Activated T-cell treated with anti-CD3 and anti-CD28 coated beads, Interleukin-2, amount 50 U/mL, for 72 hours (primary cell): ENCODE data around the gene C1QTNF6. TPM values are rescaled to one million over a fixed set of nuclear protein-coding genes. Genes with fewer than 3 reads are reported as not detected.
"Not testable (repeated sequence)": the region's sequence is repeated elsewhere in the genome, so short reads cannot be mapped to it uniquely, and the experiment has no call there.

Experiments
- ATAC-seq, 2 donors: fragments of 150-1000 bp; cut with Tn5 transposase; replicated peaks in 1 of 2; 2 replicates each; pipeline ENCODE4 v1.10.0; 2021; ENCODE audit warnings: moderate library complexity in 2 of 2, mild to moderate bottlenecking in 1 of 2
- DNase-seq, 2 donors: peaks; one replicate each; pipeline ENCODE4 v3.0.0; 2021 to 2022; ENCODE audit warnings: mixed read lengths in 1 of 2
- H3K27ac Mint-ChIP-seq: one replicate; pipeline ENCODE4 v1.8.0; 2022; ENCODE audit warnings: mild to moderate bottlenecking, moderate library complexity, mixed read lengths
- H3K27me3 Mint-ChIP-seq: one replicate; pipeline ENCODE4 v1.8.0; 2022; ENCODE audit warnings: low read depth, mixed read lengths
- H3K36me3 Mint-ChIP-seq, 2 donors: one replicate each; pipeline ENCODE4 v1.8.0; 2022; ENCODE audit warnings: mixed read lengths in 2 of 2, mild to moderate bottlenecking in 1 of 2; ENCODE audit not compliant: insufficient read depth in 2 of 2
- H3K4me1 Mint-ChIP-seq: one replicate; pipeline ENCODE4 v1.8.0; 2022; ENCODE audit warnings: low read depth, mixed read lengths
- H3K4me3 Mint-ChIP-seq, 2 donors: one replicate each; pipeline ENCODE4 v1.8.0; 2022; ENCODE audit warnings: mild to moderate bottlenecking in 2 of 2, mixed read lengths in 2 of 2, moderate library complexity in 2 of 2
- H3K9me3 Mint-ChIP-seq, 2 donors: one replicate each; pipeline ENCODE4 v1.8.0; 2022; ENCODE audit warnings: mixed read lengths in 2 of 2
- total RNA-seq, 2 donors: library from RNA; stranded (reverse); gene quantifications; one replicate each; pipeline ENCODE4 v1.2.3, GENCODE V29; 2022

C1QTNF6 gene
- 10 to 100 TPM; 22.7 to 30.0 TPM for total RNA-seq

DNA sequence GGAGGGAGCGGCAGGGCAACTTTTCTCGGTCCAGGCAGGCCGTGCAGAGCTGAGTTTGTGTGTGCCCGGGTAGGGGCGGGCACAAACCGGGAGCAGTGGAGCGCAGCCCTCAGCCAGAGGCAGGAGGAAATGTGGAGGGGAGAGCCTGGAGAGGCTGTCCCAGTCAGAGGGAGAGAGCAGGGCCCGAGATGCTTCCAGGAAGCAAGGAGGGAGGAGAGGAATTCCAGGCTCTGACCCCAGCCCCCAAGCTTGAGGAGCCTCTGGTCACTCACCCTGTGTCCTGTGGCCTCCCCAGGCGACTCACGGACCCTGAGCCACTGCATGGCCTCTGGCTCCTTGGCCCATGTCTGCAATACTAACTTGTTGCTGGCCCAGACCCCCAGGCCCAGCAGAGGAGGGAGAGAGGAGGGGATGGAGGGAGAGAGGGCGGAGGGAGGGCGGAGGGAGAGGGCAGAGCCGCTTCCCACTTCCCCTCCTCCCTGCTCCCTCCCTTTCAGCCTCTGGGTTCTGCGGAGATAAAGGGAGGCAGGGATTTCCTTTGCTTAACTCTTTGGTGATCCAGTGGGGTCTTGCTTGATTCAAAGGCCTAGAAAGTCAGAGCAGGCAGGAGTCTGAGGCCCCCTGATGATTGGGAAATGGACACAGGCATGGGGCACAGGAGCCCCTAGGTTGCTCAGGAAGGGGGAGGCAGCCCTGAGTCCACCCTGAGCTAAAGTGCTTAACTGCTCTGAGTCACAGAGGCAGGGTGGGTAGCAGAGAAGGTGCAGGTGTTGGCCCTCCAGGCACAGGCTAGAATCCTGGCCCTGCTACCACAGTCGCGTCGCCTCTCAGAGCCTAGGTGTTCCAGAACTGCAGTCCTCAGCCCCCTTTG, at the start of gene C1QTNF6:
TSS of gene C1QTNF6 (minus strand) at position 357 of the 871 bp plus-strand sequence. CDS start at position 323, 34 bp downstream.
- peak within 1 kb of the TSS in 1 of 2 donors; percentile 22 for H3K4me3 Mint-ChIP-seq
- H3K4me1 Mint-ChIP-seq: peaks cover 50% of the 10 kb centered on the region
- ATAC-seq (no peak), DNase-seq (no peak)
- H3K36me3 Mint-ChIP-seq: peaks cover 2 to 8% of the 10 kb centered on the region in 2 donors
- peak within 1 kb of the TSS; percentile 70 for H3K27ac Mint-ChIP-seq
- H3K9me3 Mint-ChIP-seq: no peaks in the 10 kb centered on the region
- H3K27me3 Mint-ChIP-seq: no peaks in the 10 kb centered on the region

- no peak for DNase-seq
- H3K27ac Mint-ChIP-seq: peak overlapping the region; percentile 76
- no peak for ATAC-seq
These were observed 48.0 kb upstream of the C1QTNF6 start for GRCh38 chr22:37235897-37236607.

GRCh38 chr22:37234736-37235711, 47.0 kb upstream of the C1QTNF6 start:
- H3K4me1 Mint-ChIP-seq: peaks cover 100% of the 10 kb centered on the region
- H3K36me3 Mint-ChIP-seq: peaks cover 23 to 43% of the 10 kb centered on the region in 2 donors
- DNase-seq: no peak
- H3K9me3 Mint-ChIP-seq: no peaks in the 10 kb centered on the region
- H3K27me3 Mint-ChIP-seq: no peaks in the 10 kb centered on the region
- peak overlapping the region; percentile 64 to 98 for H3K4me3 Mint-ChIP-seq
- ATAC-seq: no peak
- peak overlapping the region; percentile 76 for H3K27ac Mint-ChIP-seq

More at GRCh38 chr22:37235897-37236607, 48.0 kb upstream of the C1QTNF6 start:
- peak overlapping the region; percentile 64 to 98 for H3K4me3 Mint-ChIP-seq
- H3K4me1 Mint-ChIP-seq: peaks cover 100% of the 10 kb centered on the region
- H3K36me3 Mint-ChIP-seq: peaks cover 27 to 51% of the 10 kb centered on the region in 2 donors
- no peaks in the 10 kb centered on the region for H3K9me3 Mint-ChIP-seq
- no peaks in the 10 kb centered on the region for H3K27me3 Mint-ChIP-seq

DNA sequence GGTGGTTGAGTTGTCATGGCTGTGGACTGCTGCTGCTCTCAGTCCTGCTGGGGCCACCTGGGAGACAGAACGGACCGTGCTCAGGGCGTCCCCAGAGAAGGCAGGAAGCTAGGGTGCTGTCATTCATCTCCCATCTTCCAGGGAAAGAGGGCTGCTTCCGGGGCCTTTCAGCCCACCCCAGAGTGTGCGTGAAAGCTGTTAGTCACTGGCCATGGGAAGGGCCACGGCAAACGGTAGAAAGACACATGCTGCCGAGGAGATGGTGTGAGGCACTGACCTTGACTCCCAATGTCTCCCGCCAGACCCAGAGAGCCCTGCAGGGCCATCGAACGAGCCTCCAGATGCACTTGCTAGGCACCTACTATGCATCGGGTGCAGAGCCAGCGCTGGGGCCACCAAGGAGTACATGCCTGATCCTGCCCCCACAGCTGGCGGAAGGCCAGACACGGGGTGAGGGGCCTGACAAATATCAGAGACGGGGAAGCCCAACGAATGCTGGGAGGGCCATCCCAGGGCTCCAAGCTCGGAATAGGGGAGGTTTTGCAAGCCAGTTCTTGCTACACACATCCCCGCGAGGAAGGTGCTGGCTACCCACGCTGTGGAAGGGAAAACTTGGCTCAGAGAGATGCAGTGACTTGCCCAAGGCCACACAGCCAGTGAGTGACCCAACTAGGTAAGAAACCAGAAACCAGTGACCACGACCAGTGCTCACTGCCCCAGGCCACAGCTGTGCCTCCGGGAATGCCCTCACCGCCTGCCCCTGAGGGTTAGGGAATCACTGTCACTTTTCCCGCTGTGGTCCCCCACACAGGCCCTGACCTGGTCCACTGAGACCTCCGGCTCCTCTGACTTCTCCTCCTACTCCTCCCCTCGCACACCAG, 45.9 kb upstream of the C1QTNF6 start:
- Mint-ChIP-seq H3K27ac (peak overlapping the region; percentile 76), H3K4me3 (peak overlapping the region; percentile 64 to 98), H3K36me3 (peaks cover 25 to 47% of the 10 kb centered on the region in 2 donors), H3K9me3 (no peaks in the 10 kb centered on the region), H3K27me3 (no peaks in the 10 kb centered on the region), H3K4me1 (peaks cover 100% of the 10 kb centered on the region)
- no peak for ATAC-seq
- peak in 1 of 2 donors; percentile 13 for DNase-seq

GRCh38 chr22:37233371-37233750, 45.3 kb upstream of the C1QTNF6 start:
- Mint-ChIP-seq H3K36me3 (peaks cover 25 to 44% of the 10 kb centered on the region in 2 donors), H3K4me1 (peaks cover 100% of the 10 kb centered on the region), H3K4me3 (peak overlapping the region; percentile 64 to 98), H3K27ac (peak overlapping the region; percentile 71)
- H3K9me3 Mint-ChIP-seq, DNase-seq, ATAC-seq, H3K27me3 Mint-ChIP-seq: not testable (repeated sequence)

- H3K27me3 Mint-ChIP-seq: no peaks in the 10 kb centered on the region
- peaks cover 22 to 40% of the 10 kb centered on the region in 2 donors for H3K36me3 Mint-ChIP-seq
- ATAC-seq (no peak), DNase-seq (no peak)
- H3K4me1 Mint-ChIP-seq: peaks cover 98% of the 10 kb centered on the region
- H3K4me3 Mint-ChIP-seq: peak overlapping the region; percentile 75 to 77
- no peaks in the 10 kb centered on the region for H3K9me3 Mint-ChIP-seq
- peak overlapping the region; percentile 90 for H3K27ac Mint-ChIP-seq
These were observed 44.3 kb upstream of the C1QTNF6 start for GRCh38 chr22:37232140-37232998.

DNA sequence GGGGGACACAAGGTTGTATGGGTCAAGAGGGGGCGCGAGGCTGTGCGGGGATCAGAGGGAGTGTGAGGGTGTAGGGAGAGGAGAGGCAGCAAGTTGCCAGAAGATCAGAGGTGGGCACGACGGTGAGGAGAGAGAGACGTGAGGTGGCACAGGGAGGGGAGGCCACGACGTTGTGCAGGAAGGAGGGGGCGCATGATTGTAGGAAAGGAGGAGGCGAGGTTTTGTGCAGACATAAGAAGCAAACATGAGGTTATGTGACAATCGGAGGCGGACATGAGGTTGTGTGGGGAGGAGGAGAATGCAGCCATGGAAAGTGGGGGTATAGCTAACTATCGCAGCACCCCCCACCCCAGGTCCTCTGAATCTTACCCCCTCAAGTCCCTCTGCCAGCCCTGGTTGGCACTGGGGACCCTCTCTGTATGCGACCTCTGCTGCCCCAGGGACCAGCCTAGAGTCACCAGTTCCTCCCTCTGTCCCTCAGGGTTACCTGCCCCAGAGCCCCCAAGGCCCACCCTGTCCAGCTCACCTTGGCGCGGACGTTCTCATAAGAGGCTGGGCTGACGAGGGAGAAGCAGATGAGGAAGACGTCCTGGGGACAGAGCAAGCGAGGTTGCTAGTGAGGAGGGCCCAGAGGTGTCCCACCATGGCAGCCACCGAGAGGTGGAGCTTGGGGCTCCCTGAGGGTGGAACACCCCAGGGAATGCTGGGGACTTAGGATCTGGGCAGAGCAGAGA, 43.5 kb upstream of the C1QTNF6 start:
- Mint-ChIP-seq H3K4me3 (peak overlapping the region; percentile 75 to 77), H3K4me1 (peaks cover 93% of the 10 kb centered on the region), H3K9me3 (no peaks in the 10 kb centered on the region), H3K27me3 (no peaks in the 10 kb centered on the region), H3K36me3 (peaks cover 17 to 34% of the 10 kb centered on the region in 2 donors), H3K27ac (peak overlapping the region; percentile 90)
- ATAC-seq: peak; percentile 12 to 28
- peak; percentile 65 to 72 for DNase-seq

- Mint-ChIP-seq H3K9me3 (no peaks in the 10 kb centered on the region), H3K27me3 (no peaks in the 10 kb centered on the region), H3K27ac (peak overlapping the region; percentile 90), H3K4me3 (peak overlapping the region; percentile 75 to 77), H3K36me3 (peaks cover 14 to 32% of the 10 kb centered on the region in 2 donors), H3K4me1 (peaks cover 93% of the 10 kb centered on the region)
- DNase-seq (peak; percentile 70 to 82), ATAC-seq (peak; percentile 33 to 34)
These were observed 42.8 kb upstream of the C1QTNF6 start for GRCh38 chr22:37230673-37231405.

GRCh38 chr22:37229805-37230672, 42.0 kb upstream of the C1QTNF6 start:
- Mint-ChIP-seq H3K27ac (peak overlapping the region; percentile 90), H3K27me3 (no peaks in the 10 kb centered on the region)
- peak; percentile 91 to 96 for DNase-seq

More at GRCh38 chr22:37229805-37230672, 42.0 kb upstream of the C1QTNF6 start:
- Mint-ChIP-seq H3K4me3 (peak overlapping the region; percentile 75 to 77), H3K4me1 (peaks cover 93% of the 10 kb centered on the region), H3K36me3 (peaks cover 17 to 30% of the 10 kb centered on the region in 2 donors), H3K9me3 (no peaks in the 10 kb centered on the region)
- peak; percentile 82 to 86 for ATAC-seq
